GM19397 (cell line): ENCODE data around the gene INPP4B.

ENCODE experiments used
- ATAC-seq: cut with Tn5 transposase; IDR thresholded peaks from one replicate; pipeline ENCODE4 v1.9.1; 2021; ENCODE audit warnings: mild to moderate bottlenecking, moderate library complexity; ENCODE audit not compliant: unreplicated experiment

The INPP4B gene

GRCh38 chr4:142595222-142595871, 250.8 kb downstream of the INPP4B start:
- ATAC-seq: no peak

GRCh38 chr4:142585411-142585810, 260.7 kb downstream of the INPP4B start:
- no peak for ATAC-seq

- no peak for ATAC-seq
These were observed 262.4 kb downstream of the INPP4B start for GRCh38 chr4:142583708-142584107.

- no peak for ATAC-seq
These were observed 263.8 kb downstream of the INPP4B start for GRCh38 chr4:142582340-142582739.

- ATAC-seq: no peak
These were observed 264.2 kb downstream of the INPP4B start for GRCh38 chr4:142581881-142582280.

- ATAC-seq: no peak
These were observed 266.7 kb downstream of the INPP4B start for GRCh38 chr4:142579443-142579842.

GRCh38 chr4:142574306-142574705, 271.8 kb downstream of the INPP4B start:
- ATAC-seq: no peak

GRCh38 chr4:142572071-142572470, 274.0 kb downstream of the INPP4B start:
- no peak for ATAC-seq

- ATAC-seq: peak; percentile 50
These were observed 278.3 kb downstream of the INPP4B start for GRCh38 chr4:142567620-142568451.

- no peak for ATAC-seq
These were observed 278.9 kb downstream of the INPP4B start for GRCh38 chr4:142567199-142567598.

GRCh38 chr4:142566777-142567176, 279.3 kb downstream of the INPP4B start:
- no peak for ATAC-seq

- no peak for ATAC-seq
These were observed 279.9 kb downstream of the INPP4B start for GRCh38 chr4:142566243-142566642.

- ATAC-seq: no peak
These were observed 280.3 kb downstream of the INPP4B start for GRCh38 chr4:142565771-142566170.

- no peak for ATAC-seq
These were observed 282.3 kb downstream of the INPP4B start for GRCh38 chr4:142563682-142564291.

GRCh38 chr4:142559986-142560385, 286.1 kb downstream of the INPP4B start:
- ATAC-seq: no peak

GRCh38 chr4:142558851-142559250, 287.2 kb downstream of the INPP4B start:
- ATAC-seq: no peak

- ATAC-seq: no peak
These were observed 288.8 kb downstream of the INPP4B start for GRCh38 chr4:142557239-142557801.

- ATAC-seq: no peak
These were observed 289.4 kb downstream of the INPP4B start for GRCh38 chr4:142556570-142557238.

- no peak for ATAC-seq
These were observed 290.1 kb downstream of the INPP4B start for GRCh38 chr4:142556048-142556447.

- ATAC-seq: no peak
These were observed 291.7 kb downstream of the INPP4B start for GRCh38 chr4:142554412-142554811.
